Natural killer cell (primary cell): ENCODE data around the gene DRGX. TPM values are rescaled to one million over a fixed set of nuclear protein-coding genes. Genes with fewer than 3 reads are reported as not detected.

Source experiments
- ATAC-seq, 3 donors: fragments of 150-1000 bp in 2 of 3; fragments of 200-7000 bp in 1 of 3; cut with Tn5 transposase; 1 replicate in 1 of 3; 2 replicates in 2 of 3; pipeline ENCODE4 v1.10.0; 2021; ENCODE audit warnings: mild to moderate bottlenecking in 2 of 3, moderate library complexity in 2 of 3
- DNase-seq, 2 donors: peaks; one replicate each; pipeline versions ENCODE4 v3.0.0 to v3.0.0-alpha.2; 2013 to 2021; ENCODE audit warnings: mixed read lengths in 1 of 2
- H3K27ac ChIP-seq: one replicate; pipeline ENCODE4 v1.5.1; 2013; ENCODE audit warnings: mild to moderate bottlenecking, low read length
- H3K27me3 ChIP-seq: one replicate; pipeline ENCODE4 v1.6.1; 2013; ENCODE audit warnings: low read length; ENCODE audit not compliant: control insufficient read depth, insufficient read depth
- H3K36me3 ChIP-seq: one replicate; pipeline ENCODE4 v1.6.1; 2013; ENCODE audit warnings: low read length; ENCODE audit not compliant: control insufficient read depth, insufficient read depth
- H3K4me1 ChIP-seq: one replicate; pipeline ENCODE4 v1.6.1; 2013; ENCODE audit warnings: low read length; ENCODE audit not compliant: control insufficient read depth, insufficient read depth
- H3K4me3 ChIP-seq: one replicate; pipeline ENCODE4 v1.5.1; 2013; ENCODE audit warnings: low read length
- H3K9me3 ChIP-seq: one replicate; pipeline ENCODE4 v1.6.1; 2013; ENCODE audit warnings: low read length; ENCODE audit not compliant: control insufficient read depth, insufficient read depth
- H3K27ac Mint-ChIP-seq, 2 donors: one replicate each; pipeline ENCODE4 v1.8.0; 2022; ENCODE audit warnings: mild to moderate bottlenecking in 2 of 2, mixed read lengths in 2 of 2, moderate library complexity in 1 of 2
- H3K27me3 Mint-ChIP-seq, 2 donors: one replicate each; pipeline ENCODE4 v1.8.0; 2022; ENCODE audit warnings: low read depth in 2 of 2, mixed read lengths in 2 of 2
- H3K36me3 Mint-ChIP-seq: one replicate; pipeline ENCODE4 v1.8.0; 2022; ENCODE audit warnings: mixed read lengths
- H3K4me1 Mint-ChIP-seq, 2 donors: one replicate each; pipeline ENCODE4 v1.8.0; 2022; ENCODE audit warnings: mixed read lengths in 2 of 2
- H3K4me3 Mint-ChIP-seq: one replicate; pipeline ENCODE4 v1.8.0; 2022; ENCODE audit warnings: mild to moderate bottlenecking, moderate library complexity, mixed read lengths
- H3K9me3 Mint-ChIP-seq, 2 donors: one replicate each; pipeline ENCODE4 v1.8.0; 2022; ENCODE audit warnings: mixed read lengths in 2 of 2
- WGBS: methylation state at CpG from one replicate; pipeline ENCODE4 v1.1.7; 2013; ENCODE audit warnings: missing lambda C conversion rate; ENCODE audit not compliant: insufficient coverage; 5-methylcytosine and 5-hydroxymethylcytosine counted together
- intact Hi-C: fragments of 100-400 bp; cut with micrococcal nuclease; formaldehyde crosslinking; loops from one replicate; pipeline ENCODE4 v1.14.2; 2022
- total RNA-seq, 4 donors: library from RNA; stranded (reverse); fragments of 120-200 nt in 1 of 4; gene quantifications; one replicate each; pipeline versions ENCODE4 v1.2.3 to v1.2.4, GENCODE V29; 2013 to 2022
- TF ChIP-seq, protein P1 (sequence below): fragments of 200-600 bp; IDR thresholded peaks from one replicate; pipeline ENCODE4 v1.8.0; 2022; ENCODE audit warnings: antibody characterized with exemption

The DRGX gene
- total RNA-seq, 3 donors from 2014 or later (not counting 1 experiment from before 2014, with no cell fraction given), result not detected

DNA sequence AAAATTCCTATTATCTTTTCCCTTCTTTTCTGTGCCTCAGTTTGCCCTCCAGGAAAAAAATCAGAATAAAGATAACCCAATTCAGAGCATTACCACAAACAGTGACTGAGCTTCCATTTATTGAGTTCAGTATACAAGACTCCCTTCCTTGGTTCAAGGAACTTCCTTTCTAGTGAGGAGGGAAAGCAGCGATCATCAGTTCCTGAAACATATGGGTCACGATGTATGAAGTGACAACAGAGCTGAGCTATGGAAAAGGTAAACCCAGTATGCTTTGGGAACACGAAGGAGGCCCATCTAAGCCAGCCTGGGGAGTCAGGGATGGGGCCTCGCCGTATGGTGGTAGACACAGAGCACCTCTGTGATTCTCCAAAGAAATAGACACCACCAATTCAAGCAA is 81.1 kb downstream of the DRGX start:
- no peak for ATAC-seq
- Mint-ChIP-seq H3K36me3 (no peaks in the 10 kb centered on the region), H3K27ac (no peak overlapping the region), H3K4me1 (peaks cover 17 to 26% of the 10 kb centered on the region in 2 donors), H3K9me3 (no peaks in the 10 kb centered on the region), H3K27me3 (peaks cover 3 to 6% of the 10 kb centered on the region in 2 donors), H3K4me3 (no peak overlapping the region)
- H3K4me1 ChIP-seq, result peaks cover 25% of the 10 kb centered on the region
- H3K36me3 ChIP-seq, result no peaks in the 10 kb centered on the region
- intact Hi-C loops, result no loop called here
- no peaks in the 10 kb centered on the region for H3K27me3 ChIP-seq
- TF ChIP-seq, protein P1, sequence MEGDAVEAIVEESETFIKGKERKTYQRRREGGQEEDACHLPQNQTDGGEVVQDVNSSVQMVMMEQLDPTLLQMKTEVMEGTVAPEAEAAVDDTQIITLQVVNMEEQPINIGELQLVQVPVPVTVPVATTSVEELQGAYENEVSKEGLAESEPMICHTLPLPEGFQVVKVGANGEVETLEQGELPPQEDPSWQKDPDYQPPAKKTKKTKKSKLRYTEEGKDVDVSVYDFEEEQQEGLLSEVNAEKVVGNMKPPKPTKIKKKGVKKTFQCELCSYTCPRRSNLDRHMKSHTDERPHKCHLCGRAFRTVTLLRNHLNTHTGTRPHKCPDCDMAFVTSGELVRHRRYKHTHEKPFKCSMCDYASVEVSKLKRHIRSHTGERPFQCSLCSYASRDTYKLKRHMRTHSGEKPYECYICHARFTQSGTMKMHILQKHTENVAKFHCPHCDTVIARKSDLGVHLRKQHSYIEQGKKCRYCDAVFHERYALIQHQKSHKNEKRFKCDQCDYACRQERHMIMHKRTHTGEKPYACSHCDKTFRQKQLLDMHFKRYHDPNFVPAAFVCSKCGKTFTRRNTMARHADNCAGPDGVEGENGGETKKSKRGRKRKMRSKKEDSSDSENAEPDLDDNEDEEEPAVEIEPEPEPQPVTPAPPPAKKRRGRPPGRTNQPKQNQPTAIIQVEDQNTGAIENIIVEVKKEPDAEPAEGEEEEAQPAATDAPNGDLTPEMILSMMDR, result no peak
- no peaks in the 10 kb centered on the region for H3K9me3 ChIP-seq
- WGBS, result 95% methylated on average over 5 of the region's 5 CpGs
- H3K27ac ChIP-seq, result no peak overlapping the region
- no peak for DNase-seq
- no peak overlapping the region for H3K4me3 ChIP-seq

Other genes with a start within 250 kb of the DRGX start
- gene TMEM273, start 207.7 kb downstream of the DRGX start, total RNA-seq, result 10 to 100 TPM; 11.6 to 46.3 (median 29.4) TPM
- not detected for gene C10orf71, start 96.9 kb downstream of the DRGX start, total RNA-seq
- 10 to 100 TPM; 36.4 to 54.6 (median 52.6) TPM for gene ERCC6, start 143.0 kb upstream of the DRGX start, total RNA-seq
- not detected for gene SLC18A3, start 214.2 kb upstream of the DRGX start, total RNA-seq
- not detected for gene CHAT, start 217.9 kb upstream of the DRGX start, total RNA-seq